Trophoblast cell (in vitro differentiated cells and primary cell): Measurements from ENCODE around the gene SNRNP48.

ENCODE experiments used
- DNase-seq, 2 donors: peaks; one replicate each; pipeline ENCODE4 v3.0.0-alpha.2; 2016
- H2AFZ ChIP-seq: 2 replicates; pipeline ENCODE4 v1.6.1; 2013; ENCODE audit warnings: low read length, moderate library complexity, mild to moderate bottlenecking; ENCODE audit not compliant: insufficient read depth, poor library complexity
- H2AK5ac ChIP-seq: 2 replicates; pipeline ENCODE4 v1.6.1; 2013; ENCODE audit warnings: mild to moderate bottlenecking, low read length
- H2BK120ac ChIP-seq: 2 replicates; pipeline ENCODE4 v1.6.1; 2013; ENCODE audit warnings: low read length, mild to moderate bottlenecking, moderate library complexity; ENCODE audit not compliant: insufficient read depth, poor library complexity
- H2BK12ac ChIP-seq: 2 replicates; pipeline ENCODE4 v1.6.1; 2013; ENCODE audit warnings: mild to moderate bottlenecking, low read length, moderate library complexity
- H2BK5ac ChIP-seq: 2 replicates; pipeline ENCODE4 v1.6.1; 2013; ENCODE audit warnings: low read length, low read depth, moderate library complexity, mild to moderate bottlenecking; ENCODE audit not compliant: poor library complexity
- H3K14ac ChIP-seq: 2 replicates; pipeline ENCODE4 v1.6.1; 2013; ENCODE audit warnings: mild to moderate bottlenecking, low read length
- H3K18ac ChIP-seq: 2 replicates; pipeline ENCODE4 v1.6.1; 2013; ENCODE audit warnings: mild to moderate bottlenecking, low read length
- H3K23ac ChIP-seq: 2 replicates; pipeline ENCODE4 v1.6.1; 2013; ENCODE audit warnings: low read length
- H3K27ac ChIP-seq: 2 replicates; pipeline ENCODE4 v1.5.1; 2013; ENCODE audit warnings: low read depth, mild to moderate bottlenecking, inconsistent platforms, low read length, moderate library complexity
- H3K27me3 ChIP-seq: 2 replicates; pipeline ENCODE4 v1.6.1; 2013; ENCODE audit warnings: inconsistent platforms, mild to moderate bottlenecking, low read length, moderate library complexity; ENCODE audit not compliant: insufficient read depth
- H3K36me3 ChIP-seq, 2 experiments: 1 replicate in 1 of 2; 2 replicates in 1 of 2; pipeline ENCODE4 v1.6.1; 2013; ENCODE audit warnings: low read length in 2 of 2, mild to moderate bottlenecking in 2 of 2, moderate library complexity in 1 of 2; ENCODE audit not compliant: insufficient read depth in 2 of 2, control insufficient read depth in 1 of 2
- H3K4ac ChIP-seq: 2 replicates; pipeline ENCODE4 v1.6.1; 2013; ENCODE audit warnings: low read depth, mild to moderate bottlenecking, low read length, moderate library complexity
- H3K4me1 ChIP-seq, 2 experiments: 1 replicate in 1 of 2; 2 replicates in 1 of 2; pipeline ENCODE4 v1.6.1; 2013; ENCODE audit warnings: low read length in 2 of 2, mild to moderate bottlenecking in 2 of 2, moderate library complexity in 1 of 2; ENCODE audit not compliant: insufficient read depth in 2 of 2, control insufficient read depth in 1 of 2
- H3K4me2 ChIP-seq: 2 replicates; pipeline ENCODE4 v1.6.1; 2013; ENCODE audit warnings: inconsistent platforms, mild to moderate bottlenecking, low read length, moderate library complexity
- H3K4me3 ChIP-seq: 2 replicates; pipeline ENCODE4 v1.5.1; 2013; ENCODE audit warnings: mild to moderate bottlenecking, low read depth, low read length, inconsistent platforms
- H3K79me1 ChIP-seq: one replicate; pipeline ENCODE4 v1.6.1; 2013; ENCODE audit warnings: low read length
- H3K79me2 ChIP-seq: 2 replicates; pipeline ENCODE4 v1.6.1; 2013; ENCODE audit warnings: low read length, mild to moderate bottlenecking; ENCODE audit not compliant: control insufficient read depth, insufficient read depth, poor library complexity
- H3K9ac ChIP-seq: 2 replicates; pipeline ENCODE4 v1.6.1; 2013; ENCODE audit warnings: mild to moderate bottlenecking, low read length
- H3K9me3 ChIP-seq: 2 replicates; pipeline ENCODE4 v1.6.1; 2013; ENCODE audit warnings: low read depth, mild to moderate bottlenecking, control low read depth, inconsistent platforms, low read length; ENCODE audit not compliant: insufficient read depth
- H4K12ac ChIP-seq: 2 replicates; pipeline ENCODE4 v1.6.1; 2013; ENCODE audit warnings: low read depth, mild to moderate bottlenecking, low read length, moderate library complexity
- H4K8ac ChIP-seq: 2 replicates; pipeline ENCODE4 v1.6.1; 2013; ENCODE audit warnings: low read depth, mild to moderate bottlenecking, low read length, moderate library complexity
- H4K91ac ChIP-seq: one replicate; pipeline ENCODE4 v1.6.1; 2013; ENCODE audit warnings: low read depth, mild to moderate bottlenecking, low read length, moderate library complexity
- WGBS: extraction: QIAGEN DNeasy Blood & Tissue Kit; methylation state at CpG from one replicate; pipeline ENCODE4 v1.1.7; 2013; ENCODE audit warnings: missing lambda C conversion rate; ENCODE audit not compliant: insufficient read length, insufficient coverage; ENCODE audit errors: extremely low coverage; 5-methylcytosine and 5-hydroxymethylcytosine counted together

The SNRNP48 gene

DNA sequence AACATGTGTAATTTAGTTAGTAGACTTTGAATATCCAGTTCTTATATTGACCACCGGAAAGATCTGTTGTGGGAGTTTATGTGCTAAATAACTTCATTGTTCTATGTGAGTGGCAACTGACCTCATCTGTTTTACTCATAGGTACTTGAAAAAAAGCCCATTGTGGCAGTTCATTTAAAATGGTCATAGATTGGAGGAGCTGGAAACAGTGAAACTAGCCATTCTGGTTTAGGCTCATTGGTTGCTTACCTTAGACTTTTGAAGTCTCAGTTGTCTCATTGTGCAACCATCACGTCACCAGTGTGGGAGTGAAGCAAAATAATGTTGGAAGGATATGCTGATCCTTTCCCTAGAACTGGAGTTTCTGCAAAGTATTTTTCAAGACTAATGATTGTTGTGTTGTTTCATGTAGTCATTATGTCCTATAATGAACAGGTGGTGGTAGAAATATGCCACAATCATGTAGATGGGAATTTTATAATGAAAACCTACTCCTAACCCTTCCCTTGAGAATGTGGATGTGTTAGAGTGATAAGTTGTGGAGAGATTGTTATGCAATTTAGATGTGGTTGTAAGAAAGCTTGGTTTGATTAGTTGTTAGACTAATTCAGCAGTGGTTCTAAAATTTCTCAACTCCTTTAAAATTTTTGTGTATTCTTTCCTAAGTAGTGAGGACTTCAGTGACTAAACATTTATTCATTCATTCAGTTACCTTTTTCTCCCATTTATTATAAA is 30.2 kb upstream of the SNRNP48 start:
- Histone ChIP-seq H3K9me3 (no peaks in the 10 kb centered on the region), H3K9ac (no peak overlapping the region), H3K4me2 (no peak overlapping the region), H4K8ac (no peak overlapping the region), H3K4ac (no peak overlapping the region), H2AFZ (no peak overlapping the region), H2BK5ac (no peak overlapping the region), H3K14ac (no peak overlapping the region), H3K36me3 (peaks cover 29 to 52% of the 10 kb centered on the region in 2 experiments), H3K79me1 (peaks cover 2% of the 10 kb centered on the region), H3K23ac (no peak overlapping the region), H2AK5ac (no peak overlapping the region), H3K27me3 (no peaks in the 10 kb centered on the region), H2BK12ac (no peak overlapping the region), H3K4me1 (peaks cover 3 to 5% of the 10 kb centered on the region in 2 experiments), H4K91ac (no peak overlapping the region), H3K27ac (peak overlapping the region; percentile 50), H4K12ac (no peak overlapping the region), H3K4me3 (no peak overlapping the region), H3K79me2 (peaks cover 3% of the 10 kb centered on the region), H3K18ac (no peak overlapping the region), H2BK120ac (no peak overlapping the region)
- peak; percentile 82 to 93 for DNase-seq
- WGBS = no CpG with 5 or more reads among the region's 2 CpGs

- no peak overlapping the region for H3K27ac ChIP-seq
- H3K79me1 ChIP-seq = peaks cover 2% of the 10 kb centered on the region
- H3K4ac ChIP-seq = no peak overlapping the region
- peaks cover 2% of the 10 kb centered on the region for H3K79me2 ChIP-seq
- H3K36me3 ChIP-seq = peaks cover 36 to 57% of the 10 kb centered on the region in 2 experiments
- H4K91ac ChIP-seq = no peak overlapping the region
- H3K27me3 ChIP-seq = no peaks in the 10 kb centered on the region
- no peak overlapping the region for H2BK12ac ChIP-seq
- H3K4me3 ChIP-seq = no peak overlapping the region
- H3K23ac ChIP-seq = no peak overlapping the region
- H4K8ac ChIP-seq = no peak overlapping the region
- H3K14ac ChIP-seq = no peak overlapping the region
- no peak overlapping the region for H2BK5ac ChIP-seq
- H2BK120ac ChIP-seq = no peak overlapping the region
- H3K9me3 ChIP-seq = no peaks in the 10 kb centered on the region
- H4K12ac ChIP-seq = no peak overlapping the region
- no peak overlapping the region for H3K18ac ChIP-seq
- peak; percentile 93 to 94 for DNase-seq
- no peak overlapping the region for H3K9ac ChIP-seq
- H2AK5ac ChIP-seq = no peak overlapping the region
- H3K4me1 ChIP-seq = peaks cover 3 to 4% of the 10 kb centered on the region in 2 experiments
- WGBS = no CpG with 5 or more reads among the region's 19 CpGs
- H3K4me2 ChIP-seq = no peak overlapping the region
- H2AFZ ChIP-seq = no peak overlapping the region
Observed at GRCh38 chr6:7561153-7561964, 28.6 kb upstream of the SNRNP48 start.

DNA sequence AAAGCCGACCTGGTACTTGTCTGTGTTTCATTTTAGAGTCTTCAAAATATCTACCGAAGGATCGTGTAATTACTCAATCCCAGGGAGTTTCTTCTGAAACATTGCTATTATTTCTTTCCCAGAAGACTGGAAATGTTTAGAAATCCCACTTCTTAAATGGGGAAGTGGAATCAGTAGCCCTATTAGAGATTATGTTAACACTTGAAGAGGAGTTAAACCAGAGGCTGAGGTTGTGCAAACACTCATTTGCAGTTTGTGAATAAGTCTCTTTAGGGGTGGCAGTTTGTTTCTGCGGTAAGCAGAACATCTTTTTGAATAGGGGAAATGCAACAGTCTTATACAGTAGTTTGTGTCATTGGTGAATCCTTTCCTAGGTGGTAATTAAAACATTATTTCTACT is 27.2 kb upstream of the SNRNP48 start:
- H3K23ac ChIP-seq = no peak overlapping the region
- no peak overlapping the region for H4K91ac ChIP-seq
- H3K27ac ChIP-seq = no peak overlapping the region
- no peak overlapping the region for H3K4ac ChIP-seq
- DNase-seq = no peak
- no peak overlapping the region for H2AK5ac ChIP-seq
- no peak overlapping the region for H3K9ac ChIP-seq
- H2BK120ac ChIP-seq = no peak overlapping the region
- H4K8ac ChIP-seq = no peak overlapping the region
- no peak overlapping the region for H3K18ac ChIP-seq
- WGBS = no CpG with 5 or more reads among the region's 4 CpGs
- no peak overlapping the region for H3K4me2 ChIP-seq
- H3K4me3 ChIP-seq = no peak overlapping the region
- H2BK12ac ChIP-seq = no peak overlapping the region
- peaks cover 2% of the 10 kb centered on the region for H3K79me2 ChIP-seq
- H3K4me1 ChIP-seq = peaks cover 3 to 4% of the 10 kb centered on the region in 2 experiments
- H3K79me1 ChIP-seq = peaks cover 2% of the 10 kb centered on the region
- no peak overlapping the region for H2BK5ac ChIP-seq
- H2AFZ ChIP-seq = no peak overlapping the region
- no peaks in the 10 kb centered on the region for H3K9me3 ChIP-seq
- no peaks in the 10 kb centered on the region for H3K27me3 ChIP-seq
- no peak overlapping the region for H4K12ac ChIP-seq
- H3K14ac ChIP-seq = no peak overlapping the region
- peaks cover 42 to 65% of the 10 kb centered on the region in 2 experiments for H3K36me3 ChIP-seq

GRCh38 chr6:7566107-7566506 is 23.9 kb upstream of the SNRNP48 start:
- H4K8ac ChIP-seq = no peak overlapping the region
- DNase-seq = no peak
- H3K23ac ChIP-seq = no peak overlapping the region
- no peak overlapping the region for H3K9ac ChIP-seq
- no peaks in the 10 kb centered on the region for H3K9me3 ChIP-seq
- H3K79me2 ChIP-seq = peaks cover 2% of the 10 kb centered on the region
- H3K18ac ChIP-seq = no peak overlapping the region
- no peak overlapping the region for H3K4me2 ChIP-seq
- H3K27me3 ChIP-seq = no peaks in the 10 kb centered on the region
- WGBS = no CpG with 5 or more reads among the region's 2 CpGs
- H4K91ac ChIP-seq = no peak overlapping the region
- no peak overlapping the region for H3K27ac ChIP-seq
- no peak overlapping the region for H2BK12ac ChIP-seq
- no peak overlapping the region for H3K14ac ChIP-seq
- H4K12ac ChIP-seq = no peak overlapping the region
- no peak overlapping the region for H2BK5ac ChIP-seq
- H3K36me3 ChIP-seq = peaks cover 39 to 73% of the 10 kb centered on the region in 2 experiments
- no peak overlapping the region for H2AFZ ChIP-seq
- no peak overlapping the region for H3K4me3 ChIP-seq
- H2AK5ac ChIP-seq = no peak overlapping the region
- no peak overlapping the region for H2BK120ac ChIP-seq
- H3K79me1 ChIP-seq = no peaks in the 10 kb centered on the region
- H3K4ac ChIP-seq = no peak overlapping the region
- no peaks in the 10 kb centered on the region for H3K4me1 ChIP-seq
